SU-DHL-6 (cell line): ENCODE measurements around the gene SLC51A.

Experiments
- H2AFZ ChIP-seq: fragments of 200-600 bp; sonication (generic); 2 replicates; pipeline ENCODE4 v1.6.1; 2014; ENCODE audit warnings: low read depth, mild to moderate bottlenecking, moderate library complexity, mixed read lengths, antibody characterized with exemption, low read length; ENCODE audit not compliant: severe bottlenecking
- H3F3A ChIP-seq: fragments of 200-600 bp; shearing (Covaris generic); 2 replicates; pipeline ENCODE4 v1.6.0; 2016; ENCODE audit warnings: antibody characterized with exemption, mild to moderate bottlenecking; ENCODE audit not compliant: insufficient read depth
- H3K27ac ChIP-seq: fragments of 200-600 bp; sonication (generic); 2 replicates; pipeline ENCODE4 v1.5.1; 2016; ENCODE audit warnings: low read depth, mild to moderate bottlenecking, low read length, moderate library complexity, mixed read lengths
- H3K27me3 ChIP-seq: fragments of 200-600 bp; sonication (generic), shearing (Covaris generic); 2 replicates; pipeline ENCODE4 v1.6.0; 2014; ENCODE audit warnings: mild to moderate bottlenecking, low read length
- H3K36me3 ChIP-seq: fragments of 200-600 bp; sonication (generic); 2 replicates; pipeline ENCODE4 v1.6.1; 2014; ENCODE audit warnings: mild to moderate bottlenecking, low read length, mixed read lengths
- H3K4me2 ChIP-seq: fragments of 300-600, 200-600 bp; shearing (Covaris generic), sonication (generic); 2 replicates; pipeline ENCODE4 v1.6.0; 2014; ENCODE audit warnings: low read length, low read depth, mild to moderate bottlenecking; ENCODE audit not compliant: poor library complexity, severe bottlenecking
- H3K4me3 ChIP-seq: fragments of 200-600 bp; sonication (generic); 2 replicates; pipeline ENCODE4 v1.5.1; 2014; ENCODE audit warnings: antibody characterized with exemption, low read length, mild to moderate bottlenecking, mixed read lengths; ENCODE audit not compliant: insufficient read depth, poor library complexity, severe bottlenecking
- H3K79me2 ChIP-seq: fragments of 200-600 bp; sonication (generic); 2 replicates; pipeline ENCODE4 v1.6.1; 2014; ENCODE audit warnings: mild to moderate bottlenecking, low read length, moderate library complexity; ENCODE audit not compliant: insufficient read depth
- H3K9ac ChIP-seq: fragments of 200-600 bp; sonication (generic); 2 replicates; pipeline ENCODE4 v1.7.0; 2014; ENCODE audit warnings: mild to moderate bottlenecking, low read length
- H3K9me2 ChIP-seq: fragments of 200-600 bp; sonication (generic); replicated peaks from 2 replicates; pipeline ENCODE4 v1.6.1; 2014; ENCODE audit warnings: low read length; ENCODE audit not compliant: insufficient read depth
- H3K9me3 ChIP-seq: fragments of 200-600 bp; sonication (generic); 2 replicates; pipeline ENCODE4 v1.6.1; 2014; ENCODE audit warnings: low read length, mixed read lengths; ENCODE audit not compliant: insufficient read depth
- H4K20me1 ChIP-seq: fragments of 200-600 bp; sonication (generic); 2 replicates; pipeline ENCODE4 v1.6.1; 2014; ENCODE audit warnings: low read depth, mild to moderate bottlenecking, antibody characterized with exemption, low read length, moderate library complexity, mixed read lengths
- CTCF ChIP-seq: fragments of 200-600 bp; sonication (generic); IDR thresholded peaks from one replicate; pipeline ENCODE4 v1.5.1; 2017; ENCODE audit warnings: antibody characterized with exemption, mild to moderate bottlenecking, low read length, moderate library complexity; ENCODE audit not compliant: insufficient read depth, poor library complexity, severe bottlenecking
- EZH2phosphoT487 ChIP-seq: fragments of 200-600 bp; sonication (generic), shearing (Covaris generic); conservative IDR thresholded peaks from 2 replicates; pipeline ENCODE4 v1.6.1; 2018; ENCODE audit warnings: mild to moderate bottlenecking, antibody characterized with exemption, low read length, moderate library complexity, mixed read lengths

The SLC51A gene

GRCh38 chr3:196220991-196221390 is 4.7 kb downstream of the SLC51A start:
- no peaks in the 10 kb centered on the region for H3K27me3 ChIP-seq
- H3F3A ChIP-seq, result no peaks in the 10 kb centered on the region
- no peaks in the 10 kb centered on the region for H3K9me3 ChIP-seq
- H3K4me2 ChIP-seq, result no peak overlapping the region
- H3K4me3 ChIP-seq, result no peak overlapping the region
- H3K36me3 ChIP-seq, result no peaks in the 10 kb centered on the region
- no peaks in the 10 kb centered on the region for H4K20me1 ChIP-seq
- TF ChIP-seq CTCF (no peak), EZH2phosphoT487 (no peak)
- no peak overlapping the region for H3K27ac ChIP-seq
- H3K9me2 ChIP-seq, result no peaks in the 10 kb centered on the region
- H3K79me2 ChIP-seq, result no peaks in the 10 kb centered on the region
- H2AFZ ChIP-seq, result no peak overlapping the region
- H3K9ac ChIP-seq, result no peak overlapping the region

GRCh38 chr3:196222876-196223595 is 6.7 kb downstream of the SLC51A start:
- Histone ChIP-seq H3K36me3 (no peaks in the 10 kb centered on the region), H3K27ac (no peak overlapping the region), H3K4me3 (no peak overlapping the region), H4K20me1 (no peaks in the 10 kb centered on the region), H3K4me2 (no peak overlapping the region), H3K9me3 (no peaks in the 10 kb centered on the region), H3F3A (no peaks in the 10 kb centered on the region), H2AFZ (no peak overlapping the region), H3K27me3 (no peaks in the 10 kb centered on the region), H3K79me2 (no peaks in the 10 kb centered on the region), H3K9me2 (no peaks in the 10 kb centered on the region), H3K9ac (no peak overlapping the region)
- TF ChIP-seq EZH2phosphoT487 (no peak), CTCF (no peak)

GRCh38 chr3:196225086-196225485 is 8.8 kb downstream of the SLC51A start:
- no peaks in the 10 kb centered on the region for H4K20me1 ChIP-seq
- H3K27ac ChIP-seq, result no peak overlapping the region
- H3K9me2 ChIP-seq, result no peaks in the 10 kb centered on the region
- no peak overlapping the region for H3K4me2 ChIP-seq
- TF ChIP-seq CTCF (no peak), EZH2phosphoT487 (no peak)
- H3K4me3 ChIP-seq, result no peak overlapping the region
- no peaks in the 10 kb centered on the region for H3K9me3 ChIP-seq
- no peaks in the 10 kb centered on the region for H3K79me2 ChIP-seq
- no peak overlapping the region for H3K9ac ChIP-seq
- no peaks in the 10 kb centered on the region for H3F3A ChIP-seq
- no peaks in the 10 kb centered on the region for H3K27me3 ChIP-seq
- H2AFZ ChIP-seq, result no peak overlapping the region
- H3K36me3 ChIP-seq, result no peaks in the 10 kb centered on the region
